ENCODE results near the gene GLYAT.

The GLYAT gene

DNA sequence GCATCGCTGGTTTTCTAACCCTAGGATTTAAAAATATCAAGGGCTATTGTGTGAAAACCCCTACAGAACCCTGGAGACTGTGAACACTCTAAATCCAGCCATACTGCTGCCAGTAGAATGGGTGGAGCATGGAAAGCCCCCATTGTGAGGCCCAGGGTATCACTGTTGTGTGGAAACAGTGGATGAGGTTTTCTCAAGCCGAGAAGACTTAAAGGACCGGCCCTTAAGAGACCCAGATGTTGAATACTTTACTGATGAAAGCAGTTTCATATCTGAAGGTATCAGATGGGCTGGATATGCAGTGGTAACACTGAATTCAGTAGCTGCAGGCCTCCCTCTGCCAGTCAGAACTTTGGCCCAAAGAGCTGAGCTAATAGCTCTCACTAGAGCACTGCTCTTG lies 41.6 kb upstream of the GLYAT start:
- H3K4me2 ChIP-seq (ENCODE audit: low read length): no peak overlapping the region

DNA sequence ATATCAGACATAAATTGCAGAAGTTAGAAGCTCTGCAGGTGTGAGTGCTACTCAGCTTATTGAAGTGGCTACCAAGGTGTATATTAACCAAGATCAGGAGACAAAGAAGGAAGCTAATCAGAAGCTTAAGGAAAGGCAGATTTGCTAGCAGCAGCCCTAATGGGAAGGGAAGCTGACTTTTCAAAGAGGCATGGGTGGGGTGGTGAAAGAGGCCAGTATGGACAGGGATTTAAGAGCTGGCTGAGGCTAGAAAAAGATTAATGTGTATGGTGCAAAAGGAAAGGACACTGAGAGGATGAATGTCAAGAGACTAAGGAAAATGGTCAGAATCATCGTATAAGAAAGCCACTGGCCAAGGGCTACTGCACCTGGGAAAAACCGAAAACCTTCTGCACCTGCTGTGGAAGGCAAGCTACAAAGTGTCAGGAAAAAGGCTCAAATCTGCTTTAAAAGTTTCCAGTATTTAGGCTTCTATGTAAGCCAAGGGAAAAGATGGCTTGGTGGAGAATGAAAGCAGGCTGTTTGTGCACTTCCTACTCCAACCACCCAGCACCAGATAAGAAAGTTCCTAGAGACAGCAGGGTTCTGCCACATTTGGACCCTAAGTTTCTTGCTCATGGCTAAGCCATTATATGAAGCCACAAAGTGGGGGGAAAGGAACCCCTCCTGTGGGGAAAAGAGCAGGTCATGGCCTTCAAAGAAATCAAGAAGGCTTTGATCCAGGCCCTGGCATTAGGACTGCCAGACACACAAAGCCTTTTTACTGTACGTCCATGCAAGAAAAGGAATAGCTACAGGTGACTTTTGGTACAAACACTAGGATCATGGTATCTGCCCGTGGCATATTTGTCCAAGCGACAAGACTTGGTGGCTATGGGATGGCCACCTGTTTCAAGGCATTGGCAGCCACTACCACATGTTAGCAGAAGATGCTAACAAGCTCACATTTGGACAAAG lies 40.9 kb upstream of the GLYAT start:
- Histone ChIP-seq H3K9me2 (replicated peaks; ENCODE audit: control insufficient read depth, low read length) (no peaks in the 10 kb centered on the region), H3K4me3 (ENCODE audit: low read length) (no peak overlapping the region), H3K4me2 (ENCODE audit: low read length) (no peak overlapping the region), H4K20me1 (ENCODE audit: control insufficient read depth, insufficient read depth, low read depth, low read length) (no peaks in the 10 kb centered on the region), H3K27me3 (ENCODE audit: control insufficient read depth, low read length) (0 out of 2 replicates have a peak, but pooled peaks cover 6% of the 10 kb centered on the region), H3K36me3 (ENCODE audit: control insufficient read depth, low read length) (no peaks in the 10 kb centered on the region), H3K27ac (ENCODE audit: low read depth, low read length) (no peak overlapping the region), H3K79me2 (ENCODE audit: control insufficient read depth, low read length) (no peaks in the 10 kb centered on the region), H3K4me1 (ENCODE audit: control insufficient read depth, low read length) (no peaks in the 10 kb centered on the region), H3F3A (ENCODE audit: control insufficient read depth, insufficient read depth) (no peaks in the 10 kb centered on the region), H3K9me3 (ENCODE audit: control insufficient read depth, insufficient read depth, low read length) (no peaks in the 10 kb centered on the region; the same call in 1 of the 2 replicates)
- TF ChIP-seq, protein P1, sequence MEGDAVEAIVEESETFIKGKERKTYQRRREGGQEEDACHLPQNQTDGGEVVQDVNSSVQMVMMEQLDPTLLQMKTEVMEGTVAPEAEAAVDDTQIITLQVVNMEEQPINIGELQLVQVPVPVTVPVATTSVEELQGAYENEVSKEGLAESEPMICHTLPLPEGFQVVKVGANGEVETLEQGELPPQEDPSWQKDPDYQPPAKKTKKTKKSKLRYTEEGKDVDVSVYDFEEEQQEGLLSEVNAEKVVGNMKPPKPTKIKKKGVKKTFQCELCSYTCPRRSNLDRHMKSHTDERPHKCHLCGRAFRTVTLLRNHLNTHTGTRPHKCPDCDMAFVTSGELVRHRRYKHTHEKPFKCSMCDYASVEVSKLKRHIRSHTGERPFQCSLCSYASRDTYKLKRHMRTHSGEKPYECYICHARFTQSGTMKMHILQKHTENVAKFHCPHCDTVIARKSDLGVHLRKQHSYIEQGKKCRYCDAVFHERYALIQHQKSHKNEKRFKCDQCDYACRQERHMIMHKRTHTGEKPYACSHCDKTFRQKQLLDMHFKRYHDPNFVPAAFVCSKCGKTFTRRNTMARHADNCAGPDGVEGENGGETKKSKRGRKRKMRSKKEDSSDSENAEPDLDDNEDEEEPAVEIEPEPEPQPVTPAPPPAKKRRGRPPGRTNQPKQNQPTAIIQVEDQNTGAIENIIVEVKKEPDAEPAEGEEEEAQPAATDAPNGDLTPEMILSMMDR (IDR thresholded peaks at IDR 0.05; ENCODE audit: low read depth, low read length, poor library complexity, severe bottlenecking): no peak
- no peak for TF ChIP-seq EZH2phosphoT487 (IDR thresholded peaks at IDR 0.05; ENCODE audit: borderline replicate concordance, low read length)

More for the DNA sequence above, 41.6 kb upstream of the GLYAT start:
- H3K27me3 ChIP-seq (ENCODE audit: control insufficient read depth, low read length): 0 out of 2 replicates have a peak, but pooled peaks cover 3% of the 10 kb centered on the region
- H3K36me3 ChIP-seq (ENCODE audit: control insufficient read depth, low read length): no peaks in the 10 kb centered on the region
- H3K4me3 ChIP-seq (ENCODE audit: low read length): no peak overlapping the region
- no peaks in the 10 kb centered on the region for H3K9me2 ChIP-seq (replicated peaks; ENCODE audit: control insufficient read depth, low read length)
- H3K4me1 ChIP-seq (ENCODE audit: control insufficient read depth, low read length): no peaks in the 10 kb centered on the region
- no peaks in the 10 kb centered on the region for H4K20me1 ChIP-seq (ENCODE audit: control insufficient read depth, insufficient read depth, low read depth, low read length)
- H3K27ac ChIP-seq (ENCODE audit: low read depth, low read length): no peak overlapping the region
- no peaks in the 10 kb centered on the region for H3K79me2 ChIP-seq (ENCODE audit: control insufficient read depth, low read length)
- no peaks in the 10 kb centered on the region; the same call in 1 of the 2 replicates for H3K9me3 ChIP-seq (ENCODE audit: control insufficient read depth, insufficient read depth, low read length)
- no peaks in the 10 kb centered on the region for H3F3A ChIP-seq (ENCODE audit: control insufficient read depth, insufficient read depth)
- no peak for TF ChIP-seq EZH2phosphoT487 (IDR thresholded peaks at IDR 0.05; ENCODE audit: borderline replicate concordance, low read length)
- TF ChIP-seq, protein P1 (IDR thresholded peaks at IDR 0.05; ENCODE audit: low read depth, low read length, poor library complexity, severe bottlenecking): no peak

DNA sequence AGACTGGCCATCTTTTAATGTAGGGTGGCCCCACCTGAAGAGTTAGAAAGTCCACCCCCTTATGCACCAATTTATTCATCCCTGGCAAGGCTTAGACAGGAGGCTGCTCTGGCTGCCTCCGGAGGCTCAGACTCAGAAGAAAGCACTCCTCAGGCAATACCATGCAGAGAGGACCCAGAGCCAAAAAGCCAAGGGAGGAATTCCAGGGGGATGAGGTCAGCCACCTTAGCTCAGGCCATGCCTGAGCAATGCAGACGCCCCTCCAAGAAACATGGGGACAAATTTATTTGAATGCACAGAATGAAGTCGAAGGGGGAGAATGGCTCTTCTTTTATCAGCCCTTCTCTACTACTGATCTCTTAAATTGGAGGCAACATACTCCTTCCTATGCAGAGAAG lies 39.7 kb upstream of the GLYAT start:
- H3K36me3 ChIP-seq (ENCODE audit: control insufficient read depth, low read length): no peaks in the 10 kb centered on the region

More for the DNA sequence above, 39.7 kb upstream of the GLYAT start:
- Histone ChIP-seq H3K79me2 (ENCODE audit: control insufficient read depth, low read length) (no peaks in the 10 kb centered on the region), H3F3A (ENCODE audit: control insufficient read depth, insufficient read depth) (no peaks in the 10 kb centered on the region), H3K27ac (ENCODE audit: low read depth, low read length) (no peak overlapping the region), H4K20me1 (ENCODE audit: control insufficient read depth, insufficient read depth, low read depth, low read length) (no peaks in the 10 kb centered on the region), H3K9me3 (ENCODE audit: control insufficient read depth, insufficient read depth, low read length) (no peaks in the 10 kb centered on the region), H3K4me1 (ENCODE audit: control insufficient read depth, low read length) (no peaks in the 10 kb centered on the region), H3K4me2 (ENCODE audit: low read length) (no peak overlapping the region), H3K4me3 (ENCODE audit: low read length) (no peak overlapping the region), H3K9me2 (replicated peaks; ENCODE audit: control insufficient read depth, low read length) (no peaks in the 10 kb centered on the region), H3K27me3 (ENCODE audit: control insufficient read depth, low read length) (0 out of 2 replicates have a peak, but pooled peaks cover 2% of the 10 kb centered on the region)
- TF ChIP-seq EZH2phosphoT487 (IDR thresholded peaks at IDR 0.05; ENCODE audit: borderline replicate concordance, low read length): no peak
- TF ChIP-seq, protein P1 (IDR thresholded peaks at IDR 0.05; ENCODE audit: low read depth, low read length, poor library complexity, severe bottlenecking): no peak

All from DOHH2 (cell line).